KMS-11 (cell line): ENCODE data around the gene COL1A1.

ENCODE experiments used
- H2AFZ ChIP-seq: fragments of 200-600 bp; sonication (generic); 2 replicates; pipeline ENCODE4 v1.6.1; 2016; ENCODE audit warnings: antibody characterized with exemption, mixed run types, low read depth
- H3K27ac ChIP-seq: fragments of 200-600 bp; sonication (generic); 2 replicates; pipeline ENCODE4 v1.6.1; 2016; ENCODE audit warnings: mild to moderate bottlenecking, mixed run types
- H3K27me3 ChIP-seq: fragments of 200-600 bp; sonication (generic); 2 replicates; pipeline ENCODE4 v1.6.1; 2017; ENCODE audit warnings: mild to moderate bottlenecking, low read depth, mixed run types, moderate library complexity; ENCODE audit not compliant: insufficient read depth
- H3K36me3 ChIP-seq: fragments of 200-600 bp; sonication (generic); 2 replicates; pipeline ENCODE4 v1.6.1; 2017; ENCODE audit warnings: mild to moderate bottlenecking, mixed run types; ENCODE audit not compliant: insufficient read depth
- H3K4me1 ChIP-seq: fragments of 200-600 bp; sonication (generic); 2 replicates; pipeline ENCODE4 v1.6.1; 2016; ENCODE audit warnings: mild to moderate bottlenecking, low read depth, mixed run types; ENCODE audit not compliant: poor library complexity, severe bottlenecking
- H3K4me2 ChIP-seq: fragments of 200-600 bp; sonication (generic); 2 replicates; pipeline ENCODE4 v1.7.0; 2016; ENCODE audit warnings: mild to moderate bottlenecking, mixed run types
- H3K4me3 ChIP-seq: fragments of 200-600 bp; sonication (generic); IDR thresholded peaks from 2 replicates; pipeline ENCODE4 v1.6.1; 2017; ENCODE audit warnings: low read depth, low read length, mixed read lengths; ENCODE audit not compliant: insufficient read depth
- H3K79me2 ChIP-seq: fragments of 200-600 bp; sonication (generic); 2 replicates; pipeline ENCODE4 v1.6.1; 2016; ENCODE audit warnings: low read depth, mixed run types; ENCODE audit not compliant: insufficient read depth
- H3K9ac ChIP-seq: fragments of 200-600 bp; sonication (generic); 2 replicates; pipeline ENCODE4 v1.6.1; 2016; ENCODE audit warnings: mild to moderate bottlenecking, mixed run types
- H4K20me1 ChIP-seq: fragments of 200-600 bp; sonication (generic); 2 replicates; pipeline ENCODE4 v1.6.1; 2016; ENCODE audit warnings: mild to moderate bottlenecking, mixed run types; ENCODE audit not compliant: insufficient read depth
- CTCF ChIP-seq: fragments of 200-600 bp; sonication (generic); conservative IDR thresholded peaks from 2 replicates; pipeline ENCODE4 v1.6.1; 2017; ENCODE audit warnings: low read depth, mild to moderate bottlenecking, antibody characterized with exemption, low read length, moderate library complexity, mixed read lengths

Gene COL1A1

GRCh38 chr17:50240851-50241250, 39.4 kb upstream of the COL1A1 start:
- TF ChIP-seq CTCF: no peak
- Histone ChIP-seq H3K4me1 (no peaks in the 10 kb centered on the region), H3K27me3 (no peaks in the 10 kb centered on the region; the same call in 1 of the 2 replicates), H3K4me3 (no peak overlapping the region), H3K9ac (no peak overlapping the region), H3K27ac (no peak overlapping the region), H3K36me3 (no peaks in the 10 kb centered on the region), H4K20me1 (no peaks in the 10 kb centered on the region), H3K79me2 (no peaks in the 10 kb centered on the region), H2AFZ (no peak overlapping the region), H3K4me2 (no peak overlapping the region)

GRCh38 chr17:50239937-50240336, 38.5 kb upstream of the COL1A1 start:
- no peak for TF ChIP-seq CTCF

GRCh38 chr17:50238601-50239280, 37.3 kb upstream of the COL1A1 start:
- H4K20me1 ChIP-seq: no peaks in the 10 kb centered on the region
- TF ChIP-seq CTCF: no peak
- no peak overlapping the region for H2AFZ ChIP-seq
- no peak overlapping the region for H3K4me2 ChIP-seq
- H3K4me3 ChIP-seq: no peak overlapping the region
- H3K36me3 ChIP-seq: no peaks in the 10 kb centered on the region
- no peaks in the 10 kb centered on the region for H3K4me1 ChIP-seq
- no peaks in the 10 kb centered on the region for H3K79me2 ChIP-seq
- H3K27ac ChIP-seq: no peak overlapping the region
- no peak overlapping the region for H3K9ac ChIP-seq
- H3K27me3 ChIP-seq: no peaks in the 10 kb centered on the region

More at GRCh38 chr17:50239937-50240336, 38.5 kb upstream of the COL1A1 start:
- H3K27ac ChIP-seq: no peak overlapping the region
- H3K79me2 ChIP-seq: no peaks in the 10 kb centered on the region
- no peak overlapping the region for H2AFZ ChIP-seq
- H3K4me2 ChIP-seq: no peak overlapping the region
- no peak overlapping the region for H3K4me3 ChIP-seq
- no peak overlapping the region for H3K9ac ChIP-seq
- no peaks in the 10 kb centered on the region for H3K36me3 ChIP-seq
- no peaks in the 10 kb centered on the region for H4K20me1 ChIP-seq
- no peaks in the 10 kb centered on the region; the same call in 1 of the 2 replicates for H3K27me3 ChIP-seq
- H3K4me1 ChIP-seq: no peaks in the 10 kb centered on the region

GRCh38 chr17:50237901-50238300, 36.5 kb upstream of the COL1A1 start:
- no peak overlapping the region for H3K9ac ChIP-seq
- no peaks in the 10 kb centered on the region for H3K27me3 ChIP-seq
- no peak overlapping the region for H2AFZ ChIP-seq
- no peak overlapping the region for H3K27ac ChIP-seq
- no peak for TF ChIP-seq CTCF
- H3K4me3 ChIP-seq: no peak overlapping the region
- no peaks in the 10 kb centered on the region for H3K4me1 ChIP-seq
- H4K20me1 ChIP-seq: no peaks in the 10 kb centered on the region
- no peaks in the 10 kb centered on the region for H3K36me3 ChIP-seq
- no peak overlapping the region for H3K4me2 ChIP-seq
- H3K79me2 ChIP-seq: no peaks in the 10 kb centered on the region
